Prostate gland (tissue), 2 donors: ENCODE data around the gene IL19.

Source experiments
- POLR2AphosphoS5 ChIP-seq: sonication (generic); formaldehyde crosslinking; IDR thresholded peaks from one replicate; pipeline ENCODE4 v1.6.1; 2017; ENCODE audit warnings: antibody characterized with exemption
- TF ChIP-seq, protein P1 (sequence below), 4 experiments: fragments of 200-600 bp in 2 of 4; fragments of 450-650 bp in 2 of 4; sonication (generic) in 2 of 4; IDR thresholded peaks; 1 replicate in 3 of 4; 2 replicates in 1 of 4; pipeline ENCODE4 v1.5.1; 2016 to 2019; ENCODE audit warnings: antibody characterized with exemption in 4 of 4, mild to moderate bottlenecking in 2 of 4, moderate library complexity in 2 of 4

DNA sequence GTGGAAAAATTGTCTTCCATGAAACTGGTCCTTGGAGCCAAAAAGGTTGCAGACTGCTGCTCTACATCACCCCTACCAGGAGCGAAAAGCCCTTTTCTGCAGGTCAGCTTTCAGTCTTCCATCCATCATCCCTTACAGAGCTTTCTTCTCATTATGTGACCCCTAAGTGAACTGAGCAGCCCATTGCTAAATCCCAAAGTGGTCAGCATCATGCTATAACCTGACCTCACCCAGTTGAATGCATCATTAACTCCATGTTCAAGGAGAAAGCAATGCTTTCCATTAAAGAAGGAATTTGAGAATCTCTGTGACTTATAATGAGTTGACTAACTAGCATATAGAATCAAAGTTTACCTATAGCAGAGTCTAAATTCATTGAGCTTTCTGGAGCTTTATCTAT, 116.3 kb downstream of the IL19 start:
- TF ChIP-seq, protein P1, sequence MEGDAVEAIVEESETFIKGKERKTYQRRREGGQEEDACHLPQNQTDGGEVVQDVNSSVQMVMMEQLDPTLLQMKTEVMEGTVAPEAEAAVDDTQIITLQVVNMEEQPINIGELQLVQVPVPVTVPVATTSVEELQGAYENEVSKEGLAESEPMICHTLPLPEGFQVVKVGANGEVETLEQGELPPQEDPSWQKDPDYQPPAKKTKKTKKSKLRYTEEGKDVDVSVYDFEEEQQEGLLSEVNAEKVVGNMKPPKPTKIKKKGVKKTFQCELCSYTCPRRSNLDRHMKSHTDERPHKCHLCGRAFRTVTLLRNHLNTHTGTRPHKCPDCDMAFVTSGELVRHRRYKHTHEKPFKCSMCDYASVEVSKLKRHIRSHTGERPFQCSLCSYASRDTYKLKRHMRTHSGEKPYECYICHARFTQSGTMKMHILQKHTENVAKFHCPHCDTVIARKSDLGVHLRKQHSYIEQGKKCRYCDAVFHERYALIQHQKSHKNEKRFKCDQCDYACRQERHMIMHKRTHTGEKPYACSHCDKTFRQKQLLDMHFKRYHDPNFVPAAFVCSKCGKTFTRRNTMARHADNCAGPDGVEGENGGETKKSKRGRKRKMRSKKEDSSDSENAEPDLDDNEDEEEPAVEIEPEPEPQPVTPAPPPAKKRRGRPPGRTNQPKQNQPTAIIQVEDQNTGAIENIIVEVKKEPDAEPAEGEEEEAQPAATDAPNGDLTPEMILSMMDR (IDR thresholded peaks at IDR 0.05), result no peak
- no peak for TF ChIP-seq POLR2AphosphoS5
